HepG2 (cell line): ENCODE data around the gene SH2D5. TPM values are rescaled to one million over a fixed set of nuclear protein-coding genes. Genes with fewer than 3 reads are reported as not detected.

ENCODE experiments used
- ATAC-seq: fragments of 200-7000 bp; cut with Tn5 transposase; 3 replicates; pipeline ENCODE4 v1.9.1; 2020; ENCODE audit warnings: mild to moderate bottlenecking, moderate library complexity
- BruUV-seq: library from RNA; stranded (reverse); fragments of 400-500 nt; replicated peaks from 2 replicates; lab custom pipeline; 2021; lab: Mats Ljungman, UMichigan
- CTCF ChIA-PET: fragments of 300-600 bp; formaldehyde crosslinking; extraction: SDS; loops from one replicate; lab custom pipeline; 2021; ENCODE audit warnings: low total read pairs, inconsistent platforms, low intra/inter-chr PET ratio; lab: Yijun Ruan, JAX
- POLR2A ChIA-PET: fragments of 350-600 bp; sonication (Branson Sonifier 250); formaldehyde crosslinking; loops from one replicate; lab custom pipeline; 2020; ENCODE audit warnings: antibody characterized with exemption, inconsistent platforms; lab: Yijun Ruan, JAX
- DNase-seq: peaks from one replicate; pipeline ENCODE4 v3.0.0-alpha.2; 2015; ENCODE audit warnings: low spot score
- FAIRE-seq: peaks from 3 replicates; lab custom pipeline; 2011; peaks lifted over from hg19 to GRCh38; lab: Jason Lieb, UNC
- H2AFZ ChIP-seq: one replicate; pipeline ENCODE4 v1.6.1; 2011; ENCODE audit warnings: low read length, inconsistent platforms
- H3K27ac ChIP-seq: fragments of 300-600 bp; 3 replicates; pipeline ENCODE4 v1.8.0; 2011; ENCODE audit warnings: mixed run types, mild to moderate bottlenecking, mixed read lengths, low read length, inconsistent platforms; ENCODE audit not compliant: insufficient read depth; ENCODE audit errors: extremely low read length
- H3K27me3 ChIP-seq, 2 experiments: fragments of 200-600 bp in 1 of 2; 2 replicates in 1 of 2; 3 replicates in 1 of 2; pipeline versions ENCODE4 v1.6.0 to v1.8.0; 2011; ENCODE audit warnings: low read length in 2 of 2, mild to moderate bottlenecking in 2 of 2, moderate library complexity in 2 of 2, inconsistent platforms in 1 of 2; ENCODE audit not compliant: insufficient read depth in 2 of 2, control insufficient read depth in 1 of 2
- H3K36me3 ChIP-seq, 2 experiments: fragments of 200-600 bp in 1 of 2; replicated peaks in 1 of 2; 2 replicates in 1 of 2; 3 replicates in 1 of 2; pipeline versions ENCODE4 v1.5.1 to v1.8.0; 2011; ENCODE audit warnings: low read length in 2 of 2, inconsistent platforms in 1 of 2; ENCODE audit not compliant: insufficient read depth in 2 of 2, control insufficient read depth in 1 of 2
- H3K4me1 ChIP-seq: 2 replicates; pipeline ENCODE4 v1.5.1; 2012; ENCODE audit warnings: low read length, inconsistent platforms; ENCODE audit not compliant: insufficient read depth
- H3K4me2 ChIP-seq: 2 replicates; pipeline ENCODE4 v1.6.0; 2011; ENCODE audit warnings: low read depth, low read length, inconsistent platforms
- H3K4me3 ChIP-seq, 3 experiments: fragments of 200-600 bp in 1 of 3; sonication (generic), shearing (Covaris generic) in 1 of 3; replicated peaks in 1 of 3; 2 replicates each; pipeline ENCODE4 v1.5.1; 2011 to 2016; ENCODE audit warnings: low read length in 3 of 3, inconsistent platforms in 2 of 3, low read depth in 2 of 3, mild to moderate bottlenecking in 2 of 3, control low read depth in 1 of 3, mixed read lengths in 1 of 3; ENCODE audit not compliant: insufficient read depth in 1 of 3
- H3K79me2 ChIP-seq: one replicate; pipeline ENCODE4 v1.6.1; 2011; ENCODE audit warnings: low read length, inconsistent platforms; ENCODE audit not compliant: insufficient read depth
- H3K9ac ChIP-seq: 2 replicates; pipeline ENCODE4 v1.6.0; 2011; ENCODE audit warnings: mild to moderate bottlenecking, low read depth, low read length, inconsistent platforms; ENCODE audit not compliant: insufficient read depth
- H3K9me3 ChIP-seq: 2 replicates; pipeline ENCODE4 v1.5.1; 2012; ENCODE audit warnings: mild to moderate bottlenecking, low read length
- H4K20me1 ChIP-seq: 2 replicates; pipeline ENCODE4 v1.6.0; 2011; ENCODE audit warnings: inconsistent platforms, mild to moderate bottlenecking, low read length, moderate library complexity; ENCODE audit not compliant: insufficient read depth
- FOXO4 ChIP-seq: sonication (generic); formaldehyde crosslinking; conservative IDR thresholded peaks from 2 replicates; pipeline ENCODE4 v1.8.1; 2023; ENCODE audit warnings: missing genetic modification reagents
- IKZF5 ChIP-seq: IDR thresholded peaks from 2 replicates; pipeline ENCODE4 v1.6.1; 2018; ENCODE audit warnings: missing genetic modification reagents, mild to moderate bottlenecking, missing compliant biosample characterization
- KLF9 ChIP-seq: IDR thresholded peaks from 2 replicates; pipeline ENCODE4 v1.6.1; 2016; ENCODE audit warnings: low read depth
- SRF ChIP-seq: IDR thresholded peaks from 2 replicates; pipeline ENCODE4 v1.6.1; 2011; ENCODE audit warnings: mild to moderate bottlenecking, low read depth, low read length, moderate library complexity
- TFAP4 ChIP-seq: sonication (generic); IDR thresholded peaks from 2 replicates; pipeline ENCODE4 v1.6.1; 2016; ENCODE audit warnings: low read depth, borderline replicate concordance
- ZNF44 ChIP-seq: sonication (generic); formaldehyde crosslinking; IDR thresholded peaks from 2 replicates; pipeline ENCODE4 v1.5.1; 2020; ENCODE audit warnings: mild to moderate bottlenecking, missing genetic modification reagents
- ZNF441 ChIP-seq: sonication (generic); formaldehyde crosslinking; IDR thresholded peaks from 2 replicates; pipeline ENCODE4 v1.7.0; 2021; ENCODE audit warnings: missing genetic modification reagents, borderline replicate concordance
- WGBS: methylation state at CpG from one replicate; pipeline ENCODE4 v1.1.6; 2017; ENCODE audit warnings: low lambda C conversion rate; 5-methylcytosine and 5-hydroxymethylcytosine counted together
- in situ Hi-C: cut with HindIII; loops from 2 replicates; pipeline ENCODE4 v1.10.0; 2017; ENCODE audit warnings: low pct_unique_long_range_greater_than_20kb; ENCODE audit not compliant: extremely low pct_ligation_motif_present
- intact Hi-C: fragments of 100-400 bp; cut with micrococcal nuclease; formaldehyde crosslinking; loops from one replicate; pipeline ENCODE4 v1.10.0; 2022; ENCODE audit not compliant: unreplicated experiment
- polyA plus RNA-seq, 8 experiments: library from polyadenylated mRNA; depleted of rRNA in 3 of 8; stranded (reverse) in 7 of 8; unstranded in 1 of 8; fragments of >200 nt; fragmentation: Illumina TruSeq in 4 of 8; extraction: Trizol in 4 of 8; gene quantifications; 2 replicates each; pipeline versions ENCODE4 v1.2.1 to v1.2.3, GENCODE V29; 2011 to 2016; ENCODE audit warnings: low read depth in 4 of 8, missing spikeins in 1 of 8, mixed read lengths in 1 of 8; ENCODE audit not compliant: insufficient read depth in 1 of 8
- total RNA-seq, 5 experiments: library from RNA; depleted of rRNA; stranded (reverse); fragments of >200 nt; fragmentation: Illumina TruSeq; extraction: Trizol; gene quantifications; 2 replicates each; pipeline ENCODE4 v1.2.3, GENCODE V29; 2016; ENCODE audit warnings: low read depth in 1 of 5

SH2D5 gene
- total and polyA plus RNA-seq, 2 of the 13 experiments (the other 11 are each of a cell fraction or from before 2014, with no cell fraction given) = 1.2 to 3.4 TPM

GRCh38 chr1:20700636-20701215, 31.8 kb downstream of the SH2D5 start:
- Histone ChIP-seq H2AFZ (no peak overlapping the region), H4K20me1 (no peaks in the 10 kb centered on the region), H3K9me3 (no peaks in the 10 kb centered on the region), H3K79me2 (no peaks in the 10 kb centered on the region), H3K27me3 (peaks cover 5 to 20% of the 10 kb centered on the region in 2 experiments; a peak in 3 of 5 replicates), H3K36me3 (no peaks in the 10 kb centered on the region), H3K4me2 (no peak overlapping the region), H3K27ac (no peak overlapping the region)
- DNase-seq = no peak
- 45% methylated on average over 15 of the region's 17 CpGs for WGBS
- no peak for ATAC-seq
- intact Hi-C loops = no loop called here
- no peak for FAIRE-seq
- no TSS peak for BruUV-seq
- peak; percentile 70; the same call in 1 of the 2 replicates for TF ChIP-seq ZNF441 (CRISPR knock-in tag)
- TF ChIP-seq FOXO4 (CRISPR knock-in tag) = 0 out of 2 replicates have a peak, but pooled peaks have one; percentile 48
- TF ChIP-seq IKZF5 = no peak
- TF ChIP-seq, all 625 proteins: peak for 2
- POLR2A ChIA-PET = no interaction called here
- Histone ChIP-seq H3K4me1 (peaks cover 45% of the 10 kb centered on the region), H3K9ac (no peak overlapping the region), H3K4me3 (no peak overlapping the region)
- in situ Hi-C loops = no loop called here
- CTCF ChIA-PET = no interaction called here

- ATAC-seq (no peak), FAIRE-seq (no peak), DNase-seq (no peak)
- CTCF ChIA-PET = no interaction called here
- Histone ChIP-seq H3K27ac (no peak overlapping the region), H3K4me1 (peaks cover 43% of the 10 kb centered on the region), H3K9ac (no peak overlapping the region), H2AFZ (no peak overlapping the region), H3K4me2 (no peak overlapping the region), H3K79me2 (no peaks in the 10 kb centered on the region), H3K4me3 (no peak overlapping the region), H3K9me3 (no peaks in the 10 kb centered on the region), H4K20me1 (no peaks in the 10 kb centered on the region), H3K36me3 (no peaks in the 10 kb centered on the region), H3K27me3 (peaks cover 5 to 23% of the 10 kb centered on the region in 2 experiments; a peak in 3 of 5 replicates)
- POLR2A ChIA-PET = interaction anchor here (1.4 kb wide), 1 partner anchor 33 kb away, joined by 3 read pairs; the partner anchor contains the start of gene SH2D5
- in situ Hi-C loops = no loop called here
- intact Hi-C loops = no loop called here
- 41% methylated on average over 9 of the region's 9 CpGs for WGBS
- no peak for TF ChIP-seq KLF9 (CRISPR knock-in tag)
- TF ChIP-seq TFAP4 = no peak
- TF ChIP-seq SRF = no peak
- TF ChIP-seq ZNF44 (CRISPR knock-in tag) = no peak
- BruUV-seq = no TSS peak
These were observed 32.9 kb downstream of the SH2D5 start for GRCh38 chr1:20699558-20699957.
